GM18951 (cell line): ENCODE data around the gene LAPTM4A.

Source experiments
- POLR2A ChIP-seq: IDR thresholded peaks from 4 replicates; pipeline ENCODE4 v1.6.1; 2011; ENCODE audit warnings: mild to moderate bottlenecking; ENCODE audit not compliant: insufficient read length, insufficient read depth; ENCODE audit errors: extremely low read depth
- in situ Hi-C: fragments of 300-500 bp; cut with MboI; formaldehyde crosslinking; loops from one replicate; pipeline ENCODE4 v1.12.0; 2022; ENCODE audit warnings: low sequenced_read_pairs, mixed read lengths, inconsistent platforms; ENCODE audit not compliant: unreplicated experiment

The LAPTM4A gene

GRCh38 chr2:20013126-20013849, 38.1 kb downstream of the LAPTM4A start:
- in situ Hi-C loops = no loop called here

GRCh38 chr2:20012282-20013125, 38.9 kb downstream of the LAPTM4A start, which contains the start of gene MATN3:
MATN3 (minus strand) TSS chr2:20012668; CDS start chr2:20012631, 37 bp downstream.
- in situ Hi-C loops = no loop called here
- TF ChIP-seq POLR2A = no peak

More at GRCh38 chr2:20013126-20013849, 38.1 kb downstream of the LAPTM4A start:
- no peak for TF ChIP-seq POLR2A

- in situ Hi-C loops = no loop called here
- no peak for TF ChIP-seq POLR2A
Measured at GRCh38 chr2:20012032-20012281, 39.5 kb downstream of the LAPTM4A start.

- in situ Hi-C loops = no loop called here
- no peak for TF ChIP-seq POLR2A
Measured at GRCh38 chr2:20011276-20012031, 40.0 kb downstream of the LAPTM4A start.

GRCh38 chr2:20008703-20009102, 42.7 kb downstream of the LAPTM4A start:
- no peak for TF ChIP-seq POLR2A
- in situ Hi-C loops = no loop called here

GRCh38 chr2:20005891-20006470, 45.4 kb downstream of the LAPTM4A start:
- in situ Hi-C loops = no loop called here
- no peak for TF ChIP-seq POLR2A

- no peak for TF ChIP-seq POLR2A
- in situ Hi-C loops = no loop called here
Measured at GRCh38 chr2:20005067-20005627, 46.3 kb downstream of the LAPTM4A start.

GRCh38 chr2:20001361-20001863, 50.0 kb downstream of the LAPTM4A start:
- in situ Hi-C loops = no loop called here
- no peak for TF ChIP-seq POLR2A

- no peak for TF ChIP-seq POLR2A
- in situ Hi-C loops = no loop called here
Measured at GRCh38 chr2:19993731-19994130, 57.7 kb downstream of the LAPTM4A start.

GRCh38 chr2:19991895-19992294, 59.5 kb downstream of the LAPTM4A start:
- in situ Hi-C loops = no loop called here
- no peak for TF ChIP-seq POLR2A

- in situ Hi-C loops = no loop called here
Measured at GRCh38 chr2:19990416-19990728, 61.1 kb downstream of the LAPTM4A start.

GRCh38 chr2:19989667-19990415, 61.6 kb downstream of the LAPTM4A start, which contains the start of gene WDR35:
WDR35 (minus strand) TSS chr2:19990105; CDS start chr2:19990015, 90 bp downstream.
- in situ Hi-C loops = no loop called here
- TF ChIP-seq POLR2A = peak; percentile 85

More at GRCh38 chr2:19990416-19990728, 61.1 kb downstream of the LAPTM4A start:
- no peak for TF ChIP-seq POLR2A
